Breast epithelium (tissue), 4 donors: ENCODE data around the gene PRDX1. TPM values are rescaled to one million over a fixed set of nuclear protein-coding genes. Genes with fewer than 3 reads are reported as not detected.

Experiments
- DNase-seq, 2 donors: peaks; one replicate each; pipeline ENCODE4 v3.0.0-alpha.2; 2019; ENCODE audit warnings: low spot score in 2 of 2
- H3K27ac ChIP-seq, 2 donors: fragments of 200-600 bp; sonication (generic) in 1 of 2; one replicate each; pipeline ENCODE4 v1.5.1; 2016 to 2019; ENCODE audit warnings: mild to moderate bottlenecking in 1 of 2
- H3K27me3 ChIP-seq, 2 donors: fragments of 200-600 bp; sonication (generic) in 1 of 2; one replicate each; pipeline versions ENCODE4 v1.5.1 to v1.6.0; 2017 to 2019; ENCODE audit warnings: control low read depth in 1 of 2, mild to moderate bottlenecking in 1 of 2
- H3K36me3 ChIP-seq: fragments of 200-600 bp; one replicate; pipeline ENCODE4 v1.5.1; 2019
- H3K4me1 ChIP-seq, 2 donors: fragments of 200-600 bp; sonication (generic); one replicate each; pipeline ENCODE4 v1.5.1; 2016 to 2019; ENCODE audit warnings: control low read depth in 1 of 2
- H3K4me3 ChIP-seq, 3 donors: fragments of 200-600 bp; sonication (generic); 1 replicate in 2 of 3; 2 replicates in 1 of 3; pipeline ENCODE4 v1.5.1; 2016 to 2019; ENCODE audit warnings: mild to moderate bottlenecking in 3 of 3, moderate library complexity in 2 of 3
- H3K9me3 ChIP-seq, 2 donors: fragments of 200-600 bp; sonication (generic) in 1 of 2; one replicate each; pipeline ENCODE4 v1.5.1; 2016 to 2019; ENCODE audit warnings: control low read depth in 1 of 2
- POLR2A ChIP-seq: fragments of 450-650 bp; IDR thresholded peaks from one replicate; pipeline ENCODE4 v1.6.1; 2016; ENCODE audit warnings: antibody characterized with exemption, mild to moderate bottlenecking, moderate library complexity
- POLR2AphosphoS5 ChIP-seq, 3 donors: sonication (generic); formaldehyde crosslinking; IDR thresholded peaks; one replicate each; pipeline ENCODE4 v1.6.1; 2017; ENCODE audit warnings: antibody characterized with exemption in 3 of 3
- intact Hi-C: fragments of 100-400 bp; cut with DNase I; formaldehyde crosslinking; loops from one replicate; pipeline ENCODE4 v1.15.1; 2023; ENCODE audit warnings: low total_unique reads
- total RNA-seq, 3 donors: library from RNA; depleted of rRNA; stranded (reverse); fragments of >200 nt; gene quantifications; one replicate each; pipeline ENCODE4 v1.1.0, GENCODE V29; 2016
- TF ChIP-seq, protein P1 (sequence below), 3 donors: fragments of 450-650 bp; IDR thresholded peaks; one replicate each; pipeline ENCODE4 v1.5.1; 2016 to 2017; ENCODE audit warnings: antibody characterized with exemption in 3 of 3, mild to moderate bottlenecking in 3 of 3, moderate library complexity in 3 of 3

The PRDX1 gene
- total RNA-seq, result 100 to 1,000 TPM; 178 to 313 (median 308) TPM

DNA sequence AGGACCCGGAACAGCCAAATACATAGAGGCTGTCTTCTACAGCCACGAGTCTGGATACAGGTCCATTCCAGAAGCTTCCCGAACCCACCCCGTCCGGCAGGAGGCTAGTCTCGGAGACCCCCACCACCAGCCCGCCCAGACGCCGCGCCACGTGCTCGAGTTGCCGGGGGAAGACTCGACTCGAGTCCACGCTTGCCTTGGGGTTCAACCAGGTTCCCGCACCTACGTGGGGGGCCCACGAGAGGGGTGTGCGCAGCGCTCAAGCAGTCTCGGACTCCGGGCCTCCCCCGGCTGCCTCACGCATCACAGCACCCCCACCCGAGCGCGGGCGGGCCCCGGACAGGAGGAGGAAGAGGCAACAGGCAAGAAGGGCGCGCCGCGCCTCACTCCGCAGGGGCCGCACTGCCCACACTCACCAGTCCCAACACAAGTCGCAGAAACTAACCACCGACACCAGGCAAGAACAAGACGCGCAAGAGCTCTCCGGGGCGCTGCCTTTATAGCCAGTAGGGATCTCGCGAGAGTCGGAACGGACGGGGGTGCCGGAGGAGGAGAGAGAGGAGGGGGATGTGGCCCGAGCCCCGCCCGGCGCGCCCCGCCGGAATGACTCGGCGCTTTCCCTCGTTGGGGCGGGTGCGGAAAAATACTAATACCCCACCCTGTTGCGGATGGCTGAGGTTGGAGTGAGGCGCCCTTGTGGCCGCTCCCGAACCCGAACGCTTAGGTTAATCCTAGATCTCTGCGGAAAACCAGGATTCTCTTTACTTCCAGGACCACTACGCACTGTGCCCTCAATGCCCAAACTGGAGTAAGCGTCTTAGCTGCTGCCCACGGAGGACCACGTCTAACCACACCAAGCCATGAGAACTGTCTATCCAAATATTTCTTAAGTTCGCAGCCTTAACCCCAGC is at the start of gene PRDX1:
Gene PRDX1, minus strand, starts transcription at position 472 of the 911 bp plus-strand sequence. CDS start 2,841 bp downstream, outside the sequence.
- Histone ChIP-seq H3K4me3 (peak within 1 kb of the TSS; percentile 85 to 97 (median 86)), H3K36me3 (no peaks in the 10 kb centered on the region), H3K9me3 (no peaks in the 10 kb centered on the region), H3K4me1 (peaks cover 5 to 14% of the 10 kb centered on the region in 2 donors), H3K27ac (peak within 1 kb of the TSS; percentile 89 to 94), H3K27me3 (no peaks in the 10 kb centered on the region)
- DNase-seq, result peak; percentile 95 to 99
- intact Hi-C loops, result no loop called here
- TF ChIP-seq, protein P1, sequence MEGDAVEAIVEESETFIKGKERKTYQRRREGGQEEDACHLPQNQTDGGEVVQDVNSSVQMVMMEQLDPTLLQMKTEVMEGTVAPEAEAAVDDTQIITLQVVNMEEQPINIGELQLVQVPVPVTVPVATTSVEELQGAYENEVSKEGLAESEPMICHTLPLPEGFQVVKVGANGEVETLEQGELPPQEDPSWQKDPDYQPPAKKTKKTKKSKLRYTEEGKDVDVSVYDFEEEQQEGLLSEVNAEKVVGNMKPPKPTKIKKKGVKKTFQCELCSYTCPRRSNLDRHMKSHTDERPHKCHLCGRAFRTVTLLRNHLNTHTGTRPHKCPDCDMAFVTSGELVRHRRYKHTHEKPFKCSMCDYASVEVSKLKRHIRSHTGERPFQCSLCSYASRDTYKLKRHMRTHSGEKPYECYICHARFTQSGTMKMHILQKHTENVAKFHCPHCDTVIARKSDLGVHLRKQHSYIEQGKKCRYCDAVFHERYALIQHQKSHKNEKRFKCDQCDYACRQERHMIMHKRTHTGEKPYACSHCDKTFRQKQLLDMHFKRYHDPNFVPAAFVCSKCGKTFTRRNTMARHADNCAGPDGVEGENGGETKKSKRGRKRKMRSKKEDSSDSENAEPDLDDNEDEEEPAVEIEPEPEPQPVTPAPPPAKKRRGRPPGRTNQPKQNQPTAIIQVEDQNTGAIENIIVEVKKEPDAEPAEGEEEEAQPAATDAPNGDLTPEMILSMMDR (IDR thresholded peaks at IDR 0.05), result peak; percentile 16 to 39 (median 28)
- TF ChIP-seq POLR2AphosphoS5 (IDR thresholded peaks at IDR 0.05), result peak; percentile 100
- TF ChIP-seq POLR2A, result peak; percentile 99

- TF ChIP-seq POLR2A, result no peak
- TF ChIP-seq POLR2AphosphoS5 (IDR thresholded peaks at IDR 0.05), result no peak
- TF ChIP-seq, protein P1 (IDR thresholded peaks at IDR 0.05), result no peak
- Histone ChIP-seq H3K9me3 (no peaks in the 10 kb centered on the region), H3K4me3 (no peak overlapping the region), H3K27me3 (no peaks in the 10 kb centered on the region), H3K4me1 (no peaks in the 10 kb centered on the region), H3K36me3 (no peaks in the 10 kb centered on the region), H3K27ac (no peak overlapping the region)
- intact Hi-C loops, result no loop called here
- DNase-seq, result no peak
These were observed 48.9 kb upstream of the PRDX1 start for GRCh38 chr1:45570631-45571030.

GRCh38 chr1:45569962-45570581 is 48.4 kb upstream of the PRDX1 start:
- no peaks in the 10 kb centered on the region for H3K36me3 ChIP-seq
- intact Hi-C loops, result loop anchor here (10.0 kb wide), 1 partner anchor 65 kb away; the partner anchor contains the start of genes CCDC163 and MMACHC

GRCh38 chr1:45569571-45569961 is 47.9 kb upstream of the PRDX1 start:
- Histone ChIP-seq H3K36me3 (no peaks in the 10 kb centered on the region), H3K27ac (peak overlapping the region in 1 of 2 donors; percentile 62), H3K4me1 (no peaks in the 10 kb centered on the region), H3K9me3 (no peaks in the 10 kb centered on the region), H3K27me3 (no peaks in the 10 kb centered on the region), H3K4me3 (no peak overlapping the region)
- no peak for TF ChIP-seq POLR2A
- TF ChIP-seq, protein P1 (IDR thresholded peaks at IDR 0.05), result no peak
- no peak for TF ChIP-seq POLR2AphosphoS5 (IDR thresholded peaks at IDR 0.05)
- DNase-seq, result peak in 1 of 2 donors; percentile 2
- intact Hi-C loops, result loop anchor here (10.0 kb wide), 1 partner anchor 65 kb away; the partner anchor contains the start of genes CCDC163 and MMACHC

More at GRCh38 chr1:45569962-45570581, 48.4 kb upstream of the PRDX1 start:
- H3K4me3 ChIP-seq, result no peak overlapping the region
- no peaks in the 10 kb centered on the region for H3K27me3 ChIP-seq
- peak; percentile 70 for DNase-seq
- TF ChIP-seq, protein P1 (IDR thresholded peaks at IDR 0.05), result peak; percentile 89 to 96 (median 94)
- TF ChIP-seq POLR2AphosphoS5 (IDR thresholded peaks at IDR 0.05) (peak in 1 of 3 donors; percentile 64), POLR2A (no peak)
- no peaks in the 10 kb centered on the region for H3K4me1 ChIP-seq
- no peaks in the 10 kb centered on the region for H3K9me3 ChIP-seq
- peak overlapping the region in 1 of 2 donors; percentile 62 for H3K27ac ChIP-seq
